AG10803 (cell line): ENCODE measurements around the gene F2RL2.
"Not testable (repeated sequence)": the region's sequence is repeated elsewhere in the genome, so short reads cannot be mapped to it uniquely, and the experiment has no call there.

Experiments
- DNase-seq: peaks from one replicate; pipeline ENCODE4 v3.0.0; 2010; ENCODE audit warnings: low read depth
- H3K4me3 ChIP-seq: 2 replicates; pipeline ENCODE4 v1.5.1; 2011; ENCODE audit warnings: mild to moderate bottlenecking, low read length, control low read depth
- CTCF ChIP-seq: conservative IDR thresholded peaks from 2 replicates; pipeline ENCODE4 v1.5.1; 2011; ENCODE audit warnings: mild to moderate bottlenecking, low read length, control low read depth, inconsistent platforms

The F2RL2 gene

GRCh38 chr5:76612942-76613341, 10.3 kb downstream of the F2RL2 start:
- no peak for DNase-seq
- no peak overlapping the region for H3K4me3 ChIP-seq
- no peak for TF ChIP-seq CTCF

- no peak overlapping the region for H3K4me3 ChIP-seq
- no peak for DNase-seq
- no peak for TF ChIP-seq CTCF
Observed at GRCh38 chr5:76610196-76610595, 13.0 kb downstream of the F2RL2 start.

- H3K4me3 ChIP-seq: no peak overlapping the region
- no peak for TF ChIP-seq CTCF
- no peak for DNase-seq
Observed at GRCh38 chr5:76608833-76609232, 14.4 kb downstream of the F2RL2 start.

GRCh38 chr5:76607353-76607871, 15.8 kb downstream of the F2RL2 start:
- TF ChIP-seq CTCF: no peak
- peak; percentile 34 for DNase-seq
- H3K4me3 ChIP-seq: peak overlapping the region; percentile 2; the same call in 1 of the 2 replicates

- no peak overlapping the region for H3K4me3 ChIP-seq
- DNase-seq: no peak
Observed at GRCh38 chr5:76606701-76607100, 16.5 kb downstream of the F2RL2 start.

GRCh38 chr5:76604838-76605237, 18.4 kb downstream of the F2RL2 start:
- peak; percentile 36 for DNase-seq
- no peak for TF ChIP-seq CTCF
- H3K4me3 ChIP-seq: no peak overlapping the region

More at GRCh38 chr5:76606701-76607100, 16.5 kb downstream of the F2RL2 start:
- TF ChIP-seq CTCF: no peak

- not testable (repeated sequence) for H3K4me3 ChIP-seq, DNase-seq
Observed at GRCh38 chr5:76603991-76604390, 19.2 kb downstream of the F2RL2 start.
